K562 (cell line): Measurements from ENCODE around the gene XIRP2. TPM values are rescaled to one million over a fixed set of nuclear protein-coding genes. Genes with fewer than 3 reads are reported as not detected.

Experiments
- ATAC-seq: fragments of 200-7000 bp; cut with Tn5 transposase; 3 replicates; pipeline ENCODE4 v1.9.1; 2020; ENCODE audit warnings: moderate library complexity
- Bru-seq: library from RNA; stranded (reverse); fragments of 400-500 nt; gene quantifications from one replicate; lab custom pipeline; 2021; lab: Mats Ljungman, UMichigan
- BruChase-seq, 2 experiments: library from RNA; stranded (reverse); fragments of 400-500 nt; gene quantifications; one replicate each; lab custom pipeline; 2021; lab: Mats Ljungman, UMichigan
- BruUV-seq: library from RNA; stranded (reverse); fragments of 400-500 nt; replicated peaks from 2 replicates; lab custom pipeline; 2021; lab: Mats Ljungman, UMichigan
- CTCF ChIA-PET: fragments of 300-600 bp; formaldehyde crosslinking; extraction: SDS; loops from one replicate; lab custom pipeline; 2021; ENCODE audit warnings: low intra/inter-chr PET ratio; lab: Yijun Ruan, JAX
- POLR2A ChIA-PET: fragments of 300-600, 350-650 bp; sonication (Branson Sonifier 250); formaldehyde crosslinking; extraction: SDS; loops from one replicate; lab custom pipeline; 2021; ENCODE audit warnings: antibody characterized with exemption, inconsistent platforms; lab: Yijun Ruan, JAX
- DNase-seq, 4 experiments: peaks; one replicate each; pipeline versions ENCODE4 v3.0.0 to v3.0.0-alpha.2; 2011 to 2018; ENCODE audit warnings: low spot score in 3 of 4, mixed read lengths in 3 of 4; ENCODE audit errors: extremely low read depth in 1 of 4
- FAIRE-seq: peaks from 2 replicates; lab custom pipeline; 2011; peaks lifted over from hg19 to GRCh38; lab: Jason Lieb, UNC
- H2AFZ ChIP-seq: 2 replicates; pipeline ENCODE4 v1.6.0; 2011; ENCODE audit warnings: low read depth, low read length, control low read depth, inconsistent platforms
- H3K27ac ChIP-seq: fragments of 200-600 bp; 3 replicates; pipeline ENCODE4 v1.8.0; 2011; ENCODE audit warnings: low read depth, mild to moderate bottlenecking, control low read depth, inconsistent platforms, low read length, moderate library complexity, mixed read lengths; ENCODE audit errors: extremely low read depth
- H3K27me3 ChIP-seq, 2 experiments: fragments of 300-600 bp in 1 of 2; 2 replicates in 1 of 2; 3 replicates in 1 of 2; pipeline versions ENCODE4 v1.6.0 to v1.8.0; 2011; ENCODE audit warnings: inconsistent platforms in 2 of 2, low read length in 2 of 2, mild to moderate bottlenecking in 1 of 2, mixed read lengths in 1 of 2, moderate library complexity in 1 of 2; ENCODE audit not compliant: control insufficient read depth in 2 of 2, insufficient read depth in 2 of 2
- H3K36me3 ChIP-seq: fragments of 300-600 bp; 3 replicates; pipeline ENCODE4 v1.8.0; 2011; ENCODE audit warnings: mild to moderate bottlenecking, low read length, inconsistent platforms; ENCODE audit not compliant: control insufficient read depth, insufficient read depth
- H3K4me1 ChIP-seq, 2 experiments: fragments of 200-600 bp in 1 of 2; replicated peaks in 1 of 2; 2 replicates in 1 of 2; 3 replicates in 1 of 2; pipeline versions ENCODE4 v1.5.1 to v1.8.0; 2011; ENCODE audit warnings: inconsistent platforms in 2 of 2, low read length in 2 of 2, mild to moderate bottlenecking in 1 of 2, mixed read lengths in 1 of 2, moderate library complexity in 1 of 2; ENCODE audit not compliant: control insufficient read depth in 2 of 2, insufficient read depth in 2 of 2
- H3K4me2 ChIP-seq: 2 replicates; pipeline ENCODE4 v1.6.1; 2011; ENCODE audit warnings: low read length, control low read depth, inconsistent platforms, mixed read lengths; ENCODE audit not compliant: insufficient read depth
- H3K4me3 ChIP-seq: fragments of 200-600 bp; sonication (generic), shearing (Covaris generic); 2 replicates; pipeline ENCODE4 v1.5.1; 2016; ENCODE audit warnings: control low read depth, inconsistent platforms
- H3K79me2 ChIP-seq: fragments of 200-600 bp; 3 replicates; pipeline ENCODE4 v1.8.0; 2011; ENCODE audit warnings: low read length, inconsistent platforms; ENCODE audit not compliant: control insufficient read depth, insufficient read depth
- H3K9ac ChIP-seq, 2 experiments: 2 replicates each; pipeline versions ENCODE4 v1.6.0 to v1.6.1; 2011; ENCODE audit warnings: low read depth in 2 of 2, low read length in 2 of 2, control low read depth in 1 of 2, inconsistent platforms in 1 of 2, mild to moderate bottlenecking in 1 of 2, mixed read lengths in 1 of 2; ENCODE audit not compliant: insufficient read depth in 1 of 2
- H3K9me1 ChIP-seq: one replicate; pipeline ENCODE4 v1.6.0; 2011; ENCODE audit warnings: inconsistent platforms, mild to moderate bottlenecking, low read length, moderate library complexity; ENCODE audit not compliant: control insufficient read depth, insufficient read depth
- H3K9me3 ChIP-seq: replicated peaks from 2 replicates; pipeline ENCODE4 v1.5.1; 2011; ENCODE audit warnings: low read depth, low read length, inconsistent platforms; ENCODE audit not compliant: control insufficient read depth, insufficient read depth
- H4K20me1 ChIP-seq: replicated peaks from 2 replicates; pipeline ENCODE4 v1.6.1; 2011; ENCODE audit warnings: low read length, inconsistent platforms, mixed read lengths; ENCODE audit not compliant: control insufficient read depth, insufficient read depth
- E2F6 ChIP-seq, 2 experiments: IDR thresholded peaks; 2 replicates each; pipeline ENCODE4 v1.6.1; 2011; ENCODE audit warnings: borderline replicate concordance in 1 of 2, control low read depth in 1 of 2, low read depth in 1 of 2, low read length in 1 of 2, mild to moderate bottlenecking in 1 of 2, mixed read lengths in 1 of 2, moderate library complexity in 1 of 2; ENCODE audit not compliant: insufficient read depth in 1 of 2, insufficient read length in 1 of 2, poor library complexity in 1 of 2, severe bottlenecking in 1 of 2; ENCODE audit errors: extremely low read depth in 1 of 2
- HMGN3 ChIP-seq: IDR thresholded peaks from 2 replicates; pipeline ENCODE4 v1.6.1; 2011; ENCODE audit warnings: borderline replicate concordance, low read depth, mild to moderate bottlenecking, mixed read lengths, low read length; ENCODE audit not compliant: insufficient read length; ENCODE audit errors: extremely low read depth
- TAF7 ChIP-seq: fragments of 450-650 bp; IDR thresholded peaks from 2 replicates; pipeline ENCODE4 v1.6.1; 2016; ENCODE audit warnings: missing genetic modification characterization, missing compliant biosample characterization
- WGBS: fragments of 100-300 bp; shearing (Covaris generic); methylation state at CpG from one replicate; pipeline ENCODE4 v1.1.6; 2016; ENCODE audit warnings: low coverage, mixed read lengths; ENCODE audit not compliant: insufficient coverage; ENCODE audit errors: missing lambda C conversion rate; 5-methylcytosine and 5-hydroxymethylcytosine counted together
- in situ Hi-C: fragments of 300-500 bp; cut with MboI; formaldehyde crosslinking; loops from 4 replicates; pipeline ENCODE4 v1.15.0; 2018; ENCODE audit warnings: inconsistent platforms, mixed read lengths
- intact Hi-C: fragments of 100-400 bp; cut with micrococcal nuclease; formaldehyde crosslinking; loops from 2 replicates; pipeline ENCODE4 v1.14.2; 2022
- long read RNA-seq, 3 experiments: library from polyadenylated mRNA in 2 of 3; library from RNA in 1 of 3; unstranded in 2 of 3; stranded (forward) in 1 of 3; transcript quantifications; one replicate each; pipeline ENCODE4 v2.0.0, GENCODE V29; 2019 to 2022
- polyA minus RNA-seq, 3 experiments: library from RNA; depleted of rRNA, polyadenylated mRNA; stranded (reverse); fragments of >200 nt; gene quantifications; 2 replicates each; pipeline ENCODE4 v1.2.3, GENCODE V29; 2011
- polyA plus RNA-seq, 8 experiments: library from polyadenylated mRNA; depleted of rRNA in 4 of 8; stranded (reverse) in 5 of 8; unstranded in 3 of 8; fragments of >200 nt; fragmentation: Nextera tagmentation in 2 of 8; fragmentation: Illumina TruSeq in 1 of 8; extraction: Ambion mirVana in 2 of 8; extraction: Trizol in 1 of 8; gene quantifications; 2 replicates each; pipeline versions ENCODE4 v1.2.1 to v1.2.3, GENCODE V29; 2011 to 2014; ENCODE audit warnings: inconsistent platforms in 1 of 8, missing spikeins in 1 of 8
- total RNA-seq, 7 experiments: library from RNA; depleted of rRNA in 6 of 7; stranded (reverse); fragments of >200 nt in 6 of 7; fragmentation: Illumina TruSeq in 2 of 7; extraction: Trizol in 2 of 7; gene quantifications; 2 replicates each; pipeline versions ENCODE4 v1.2.1 to v1.2.3, GENCODE V29; 2011 to 2021; ENCODE audit warnings: low replicate concordance in 1 of 7

The XIRP2 gene
- 0.19 and 0.42 TPM in 2 replicates for total RNA-seq (2011; cell fraction: chromatin; rRNA removed; ENCODE audit: low replicate concordance)
- under 0.01 TPM in 1 of 2 replicates, not detected in the other for total RNA-seq (2011; cell fraction: nucleolus; rRNA removed)
- 0.07 TPM in 1 of 2 replicates, not detected in the other for total RNA-seq (2011; cell fraction: nucleoplasm; rRNA removed)
- total RNA-seq (2014; rRNA removed) = 0.04 and 0.05 TPM in 2 replicates
- 0.06 and 0.07 TPM in 2 replicates for total RNA-seq (2014; rRNA removed; fragmentation: Illumina TruSeq; extraction: Trizol)
- total RNA-seq (2015; rRNA removed; fragmentation: Illumina TruSeq; extraction: Trizol) = 0.04 TPM in 1 of 2 replicates, not detected in the other
- 0.07 TPM in 1 of 2 replicates, not detected in the other for total RNA-seq (2021)
- 0.03 and 0.10 TPM in 2 replicates for polyA plus RNA-seq (2011; rRNA removed)
- 0.01 TPM in 1 of 2 replicates, not detected in the other for polyA plus RNA-seq (2011; cell fraction: cytosol; rRNA removed)
- 0.09 TPM in 1 of 2 replicates, not detected in the other for polyA plus RNA-seq (2011; cell fraction: nucleus; rRNA removed)
- polyA plus RNA-seq (2012) = 0.04 and 0.07 TPM in 2 replicates
- 0.04 TPM in 1 of 2 replicates, not detected in the other for polyA plus RNA-seq (2014; fragmentation: Illumina TruSeq; extraction: Trizol)
- under 1 TPM in 1 of 2 experiments, not detected in 1; 0.04 TPM for polyA plus RNA-seq (2014; fragmentation: Nextera tagmentation; extraction: Ambion mirVana)
- 0.04 TPM in 1 of 2 replicates, not detected in the other for polyA plus RNA-seq (2014; rRNA removed)
- 0.15 and 0.39 TPM in 2 replicates for polyA minus RNA-seq (2011; rRNA and poly(A)+ RNA removed)
- not detected in 2 replicates for polyA minus RNA-seq (2011; cell fraction: cytosol; rRNA and poly(A)+ RNA removed)
- 0.22 and 0.40 TPM in 2 replicates for polyA minus RNA-seq (2011; cell fraction: nucleus; rRNA and poly(A)+ RNA removed)
- Bru-seq, nascent RNA = percentile 16 among the genes with signal in this experiment
- BruChase-seq, experiment 1, labeled RNA remaining after a 2-hour chase = percentile 16 among the genes with signal in this experiment
- percentile 15 among the genes with signal in this experiment for BruChase-seq, experiment 2, labeled RNA remaining after a 6-hour chase
- long read RNA-seq, experiment 1, partial matches to known transcripts = 0 of 1 reads
- long read RNA-seq, experiment 1, other reads (novel, unspliced or antisense) = 1 of 1 reads
- long read RNA-seq, experiment 2 = 0 reads
- long read RNA-seq, experiment 3 = 0 reads

DNA sequence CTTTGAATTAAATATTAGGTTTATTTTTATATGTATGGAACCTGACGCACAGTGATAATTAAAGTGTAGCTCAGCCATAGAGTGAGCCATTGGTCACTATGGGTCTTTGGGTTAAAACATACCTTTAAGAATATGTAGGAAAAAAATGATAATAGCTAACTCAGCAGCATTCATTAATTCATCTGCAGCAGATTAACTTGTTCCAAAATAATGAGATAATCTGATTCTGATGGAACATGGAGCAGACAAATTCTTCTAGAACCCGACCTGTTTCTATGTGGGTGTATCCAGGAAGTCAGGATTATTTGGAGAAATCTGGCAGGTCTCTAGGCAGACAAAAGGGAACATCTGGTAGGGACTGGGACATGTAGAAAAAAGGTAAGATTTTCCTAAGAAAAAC is at the start of gene XIRP2:
Gene XIRP2, plus strand, starts transcription at position 301 of the 400 bp plus-strand sequence. CDS start 15,003 bp downstream, outside the sequence.
- CTCF ChIA-PET = no interaction called here
- no peak for FAIRE-seq

More for the DNA sequence above, at the start of gene XIRP2:
- TF ChIP-seq E2F6 (IDR thresholded peaks at IDR 0.05; ENCODE audit: borderline replicate concordance in 1 of 2, extremely low read depth in 1 of 2, insufficient read depth in 1 of 2, insufficient read length in 1 of 2, low read depth in 1 of 2, low read length in 1 of 2, poor library complexity in 1 of 2, severe bottlenecking in 1 of 2) (no peak), HMGN3 (no peak), TAF7 (tag) (no peak)
- Histone ChIP-seq H3K9me3 (no peaks in the 10 kb centered on the region), H3K4me3 (no peak within 1 kb of the TSS), H3K4me2 (no peak within 1 kb of the TSS), H3K9ac (no peak within 1 kb of the TSS), H3K27ac (no peak within 1 kb of the TSS), H3K27me3 (no peaks in the 10 kb centered on the region), H3K36me3 (no peaks in the 10 kb centered on the region), H3K79me2 (no peaks in the 10 kb centered on the region), H2AFZ (no peak within 1 kb of the TSS), H4K20me1 (no peaks in the 10 kb centered on the region), H3K9me1 (no peaks in the 10 kb centered on the region), H3K4me1 (no peaks in the 10 kb centered on the region)
- intact Hi-C loops (no loop called here), in situ Hi-C loops (no loop called here)
- 0% methylated on average over 2 of the region's 2 CpGs for WGBS
- no peak for ATAC-seq
- BruUV-seq = no TSS peak
- POLR2A ChIA-PET = no interaction called here
- DNase-seq = no peak
